SK-MEL-5 (cell line): ENCODE results near the gene CTAGE1. TPM values are rescaled to one million over a fixed set of nuclear protein-coding genes. Genes with fewer than 3 reads are reported as not detected.

Experiments
- DNase-seq: peaks from one replicate; pipeline ENCODE4 v3.0.0-alpha.2; 2016; ENCODE audit warnings: low read depth, low spot score
- in situ Hi-C: cut with HindIII; loops from 2 replicates; pipeline ENCODE4 v1.10.0; 2016; ENCODE audit warnings: low sequenced_read_pairs, high pct_unique_total_duplicates, low pct_unique_long_range_greater_than_20kb
- total RNA-seq: library from RNA; depleted of rRNA; stranded (reverse); fragments of >200 nt; shearing (Covaris generic); gene quantifications from 2 replicates; pipeline ENCODE4 v1.2.3, GENCODE V29; 2014

The CTAGE1 gene
- total RNA-seq, 1 experiment from 2014 or later = not detected

- in situ Hi-C loops = no loop called here
- DNase-seq = no peak
These were observed 28.6 kb upstream of the CTAGE1 start for GRCh38 chr18:22446325-22446724.

- DNase-seq = no peak
- in situ Hi-C loops = no loop called here
These were observed 23.9 kb upstream of the CTAGE1 start for GRCh38 chr18:22441638-22442037.

DNA sequence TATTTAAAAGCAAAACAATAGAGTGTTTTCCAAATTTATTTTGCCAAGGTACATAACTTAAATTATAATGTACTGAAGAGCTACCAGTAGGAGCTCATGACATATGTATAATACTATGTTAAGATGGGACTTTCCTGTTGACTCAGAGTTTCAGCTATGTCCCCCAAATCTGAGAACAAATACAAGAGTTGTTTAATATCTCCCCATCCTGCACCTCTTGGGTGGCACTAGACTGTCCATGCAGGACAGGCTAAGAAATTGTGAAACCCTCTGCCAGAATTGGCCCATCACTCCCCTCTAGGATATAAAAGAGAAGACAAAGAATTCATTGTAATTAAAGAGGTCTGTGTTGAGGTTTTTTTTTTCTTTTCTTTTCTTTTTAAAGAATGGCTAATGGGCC lies 21.7 kb upstream of the CTAGE1 start:
- in situ Hi-C loops = no loop called here
- DNase-seq = no peak

DNA sequence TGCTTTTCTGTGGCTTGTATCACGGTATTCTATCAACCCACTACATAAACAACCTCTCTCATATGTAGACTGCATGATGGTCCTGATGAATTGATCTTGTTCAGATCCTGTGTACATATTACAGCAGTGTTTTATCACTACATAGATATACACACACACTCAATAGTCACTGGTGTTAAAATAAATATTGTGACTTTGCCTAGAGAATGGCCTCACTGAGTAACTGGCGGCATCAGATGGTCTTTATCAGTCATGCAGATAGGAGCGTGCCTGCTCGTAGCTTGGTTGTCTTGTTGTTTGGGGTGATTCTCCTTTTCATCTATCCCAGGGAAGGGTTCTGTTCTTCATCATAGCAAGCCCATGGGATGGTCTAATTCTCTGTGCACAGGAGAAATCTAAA lies 18.4 kb upstream of the CTAGE1 start:
- no peak for DNase-seq
- in situ Hi-C loops = no loop called here

DNA sequence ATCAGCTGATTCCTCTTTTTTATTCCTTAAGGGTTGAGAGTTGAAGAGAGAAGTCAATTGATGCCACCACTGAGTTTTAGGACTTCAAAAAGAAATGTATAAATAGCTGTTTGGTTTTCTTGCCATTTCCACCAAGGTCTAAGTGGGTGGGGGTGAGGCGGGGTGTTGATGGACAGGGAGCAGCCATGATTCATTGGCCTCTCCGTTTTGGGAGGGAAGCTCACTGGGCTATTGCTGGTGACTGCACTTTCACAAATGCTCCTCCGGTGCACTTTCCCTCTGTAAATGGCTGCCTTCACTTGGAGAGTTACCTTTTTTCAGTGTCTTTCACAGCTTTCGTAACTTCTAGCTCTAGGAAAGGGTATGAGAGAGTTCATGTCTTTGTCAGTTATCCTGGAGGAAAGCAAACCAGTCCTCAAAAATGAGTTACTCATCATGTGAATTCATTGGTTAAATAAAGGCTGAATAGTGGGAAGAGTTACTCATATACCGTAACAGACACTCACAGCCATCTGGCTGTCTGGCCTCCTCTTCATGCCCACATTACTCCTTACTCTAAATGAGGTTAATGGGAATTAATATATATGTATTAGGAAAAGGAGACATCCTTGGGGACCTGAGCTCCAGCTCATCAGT lies 17.4 kb upstream of the CTAGE1 start:
- in situ Hi-C loops = no loop called here
- DNase-seq = no peak

GRCh38 chr18:22433956-22434355 lies 16.2 kb upstream of the CTAGE1 start:
- in situ Hi-C loops = no loop called here
- DNase-seq = no peak

DNA sequence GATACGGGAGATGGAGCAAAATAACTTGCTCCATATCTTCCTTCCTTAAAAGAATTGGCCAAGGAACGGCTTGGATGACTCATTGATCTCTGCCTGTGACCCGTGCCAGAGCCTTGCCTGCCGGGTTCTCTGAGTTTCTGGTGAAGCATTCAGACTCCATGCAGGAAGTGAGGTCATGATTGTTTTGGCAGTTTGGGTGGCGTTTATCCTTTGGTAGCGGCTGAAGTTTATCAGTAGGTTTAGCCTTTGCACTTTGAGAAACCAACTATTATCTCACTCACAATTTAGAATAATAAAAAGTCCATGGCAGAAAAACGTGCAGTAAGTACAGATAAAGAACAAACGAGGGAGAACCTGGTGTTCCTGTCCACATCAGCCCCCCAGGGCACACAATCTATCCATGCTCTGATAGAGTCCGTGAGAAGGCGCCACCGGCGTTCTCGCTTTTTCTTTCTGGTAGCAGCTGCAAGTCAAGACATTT lies 15.0 kb upstream of the CTAGE1 start:
- in situ Hi-C loops = no loop called here
- no peak for DNase-seq

- in situ Hi-C loops = no loop called here
These were observed 11.8 kb upstream of the CTAGE1 start for GRCh38 chr18:22429564-22429963.

DNA sequence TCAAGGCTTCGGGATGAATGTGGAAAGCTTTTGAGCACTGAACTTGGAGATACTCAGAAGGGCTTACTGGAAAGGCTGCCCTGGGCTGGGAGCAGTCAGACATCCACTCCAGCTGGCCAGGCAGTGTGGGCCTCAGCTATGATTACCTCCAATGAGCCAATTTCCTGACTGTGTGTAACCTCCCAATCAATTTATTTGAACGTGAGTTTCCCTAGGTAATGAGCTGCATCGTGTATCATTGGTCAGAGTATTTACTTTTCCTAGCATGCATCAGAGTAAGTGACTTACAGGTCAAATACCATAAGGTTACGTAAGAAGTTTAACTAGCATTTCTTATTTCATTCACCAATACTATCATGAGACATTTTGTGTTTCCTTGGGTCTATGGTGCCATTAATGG lies 11.0 kb upstream of the CTAGE1 start:
- DNase-seq = no peak
- in situ Hi-C loops = no loop called here

More at GRCh38 chr18:22429564-22429963, 11.8 kb upstream of the CTAGE1 start:
- no peak for DNase-seq

DNA sequence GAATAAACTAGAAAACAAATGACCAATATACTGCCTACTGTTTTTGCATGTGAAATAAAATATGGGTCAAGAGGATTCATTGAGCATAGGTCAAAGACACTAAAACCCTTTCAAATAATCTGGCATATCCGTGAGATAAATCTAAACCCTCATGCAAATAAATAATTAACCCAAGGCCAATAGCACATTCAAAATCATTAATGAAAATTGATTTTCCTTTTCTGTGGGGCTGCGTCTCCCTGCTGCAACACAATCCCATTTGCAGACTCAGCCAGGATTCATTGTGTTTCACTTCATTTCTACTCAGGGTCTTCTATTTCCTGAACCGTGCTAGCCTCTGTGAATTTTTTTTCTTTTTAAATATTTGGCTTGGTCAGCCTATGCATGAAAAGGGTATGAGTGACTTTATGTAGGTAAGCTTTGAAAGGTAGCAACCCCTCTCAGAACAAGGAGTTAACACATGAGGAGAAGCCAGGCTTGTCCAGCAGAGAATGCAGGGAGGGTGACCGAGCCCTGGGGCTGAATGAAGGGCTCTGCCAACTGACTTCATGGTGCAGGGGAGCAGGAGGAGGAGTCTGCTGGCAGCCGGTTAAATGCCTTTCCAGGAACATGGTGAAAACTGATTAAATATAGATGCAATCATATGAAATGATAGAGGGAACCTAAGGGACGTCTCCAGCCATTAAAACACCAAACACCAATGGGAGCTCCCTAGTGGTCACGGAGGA lies 10.3 kb upstream of the CTAGE1 start:
- in situ Hi-C loops = no loop called here

DNA sequence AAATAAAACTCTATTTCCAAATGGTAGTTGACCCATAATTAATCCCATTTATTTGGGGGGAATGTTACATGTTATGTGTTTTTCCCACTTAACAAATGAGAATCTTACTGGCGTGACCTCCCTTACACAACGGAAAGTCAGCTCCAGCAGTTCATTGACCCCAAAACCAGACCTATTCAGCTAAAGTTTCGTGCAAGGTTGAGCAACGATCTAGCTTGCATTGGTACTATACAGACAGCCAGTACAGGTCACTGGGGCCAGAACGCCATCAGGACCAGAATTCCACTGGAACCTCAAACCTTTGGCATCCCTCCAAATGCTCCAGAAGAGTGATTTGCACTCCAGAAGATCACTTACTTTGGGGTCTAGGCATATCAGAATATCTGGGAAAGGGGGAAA lies 6.8 kb upstream of the CTAGE1 start:
- in situ Hi-C loops = no loop called here
- DNase-seq = no peak

More for the DNA sequence above, 10.3 kb upstream of the CTAGE1 start:
- DNase-seq = no peak

DNA sequence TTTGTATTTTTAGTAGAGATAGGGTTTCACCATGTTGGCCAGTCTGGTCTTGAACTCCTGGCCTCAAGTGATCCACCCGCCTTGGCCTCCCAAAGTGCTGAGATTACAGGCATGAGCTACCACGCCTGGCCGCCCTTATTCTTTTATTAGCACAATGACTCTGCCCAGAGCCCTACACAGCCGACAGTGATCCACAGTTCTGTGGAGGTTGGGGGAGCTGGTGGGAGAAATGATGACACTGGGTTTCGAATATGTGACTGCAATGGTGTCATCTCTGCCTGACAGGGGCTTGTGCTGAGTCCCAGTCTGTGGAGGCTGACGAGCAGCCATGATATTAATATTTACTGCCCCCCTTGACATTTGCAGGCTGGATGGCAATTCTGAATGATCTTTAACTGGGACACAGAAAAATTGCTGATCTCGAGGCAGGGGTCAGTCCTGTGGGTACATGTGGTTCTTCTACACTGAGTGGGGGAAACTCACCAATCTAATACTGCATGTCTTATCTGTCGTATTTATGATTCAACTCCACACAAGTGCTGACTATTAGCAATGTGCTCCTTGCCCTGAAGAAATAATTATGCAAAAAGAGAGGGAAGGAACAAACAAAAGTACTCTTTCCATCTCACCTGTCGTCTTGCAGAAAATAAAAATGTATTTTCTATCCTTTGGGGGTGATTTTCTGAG lies 6.3 kb upstream of the CTAGE1 start:
- DNase-seq = no peak
- in situ Hi-C loops = no loop called here

GRCh38 chr18:22422909-22423548 lies 5.3 kb upstream of the CTAGE1 start:
- no peak for DNase-seq
- in situ Hi-C loops = no loop called here

DNA sequence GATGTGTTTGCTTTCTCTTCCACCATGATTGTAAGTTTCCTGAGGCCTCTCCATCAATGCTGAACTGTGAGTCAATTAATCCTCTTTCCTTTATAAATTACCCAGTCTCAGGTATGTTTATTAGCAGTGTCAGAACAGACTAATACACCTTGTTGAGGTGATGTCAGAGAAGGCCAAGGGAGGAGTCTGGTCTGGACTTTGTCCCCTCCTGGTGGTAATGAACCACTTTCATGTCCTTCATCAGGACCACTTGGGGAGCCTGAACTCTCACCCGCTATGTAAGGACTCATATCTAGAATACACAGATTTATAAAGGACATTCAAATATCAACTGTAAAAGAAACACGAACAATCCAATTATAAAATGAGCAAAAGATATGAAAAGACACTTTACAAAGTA lies 2.9 kb upstream of the CTAGE1 start:
- DNase-seq = no peak
- in situ Hi-C loops = no loop called here

DNA sequence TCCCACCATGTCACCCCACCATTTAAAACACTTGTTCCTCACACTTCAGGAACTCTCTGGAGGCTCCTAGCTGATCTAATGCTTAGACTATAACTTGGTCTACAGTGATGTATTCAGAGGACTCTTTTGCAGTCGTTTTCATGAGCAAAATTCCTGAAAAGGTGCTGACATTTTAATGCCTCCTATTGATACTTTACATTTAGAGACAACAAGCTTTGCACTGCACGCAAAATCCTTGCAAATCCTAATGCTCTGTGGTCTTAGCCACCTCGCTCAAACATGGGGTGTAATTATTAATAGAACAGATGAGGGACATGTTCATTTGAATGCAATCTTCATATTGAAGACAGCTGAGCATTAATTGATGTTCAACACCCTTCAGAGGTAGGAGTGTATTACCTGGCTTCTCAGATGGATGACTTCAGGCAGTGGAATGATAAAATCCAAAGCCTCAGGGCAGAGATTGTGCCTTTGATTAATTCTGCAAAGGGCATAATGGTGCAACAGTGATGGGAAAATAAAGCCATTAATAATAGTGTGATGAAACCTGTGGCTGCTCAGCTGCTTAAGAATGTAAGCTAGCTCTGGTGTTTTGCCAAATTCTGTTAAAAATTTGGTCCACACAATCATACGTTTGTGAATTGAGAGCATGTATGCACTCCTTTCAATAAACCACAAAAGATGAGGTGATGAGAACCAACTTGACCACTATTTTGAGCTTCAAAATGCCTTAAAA lies 5.4 kb downstream of the CTAGE1 start:
- DNase-seq = no peak
- in situ Hi-C loops = no loop called here

- DNase-seq = no peak
- in situ Hi-C loops = no loop called here
These were observed 6.3 kb downstream of the CTAGE1 start for GRCh38 chr18:22411446-22411845.

DNA sequence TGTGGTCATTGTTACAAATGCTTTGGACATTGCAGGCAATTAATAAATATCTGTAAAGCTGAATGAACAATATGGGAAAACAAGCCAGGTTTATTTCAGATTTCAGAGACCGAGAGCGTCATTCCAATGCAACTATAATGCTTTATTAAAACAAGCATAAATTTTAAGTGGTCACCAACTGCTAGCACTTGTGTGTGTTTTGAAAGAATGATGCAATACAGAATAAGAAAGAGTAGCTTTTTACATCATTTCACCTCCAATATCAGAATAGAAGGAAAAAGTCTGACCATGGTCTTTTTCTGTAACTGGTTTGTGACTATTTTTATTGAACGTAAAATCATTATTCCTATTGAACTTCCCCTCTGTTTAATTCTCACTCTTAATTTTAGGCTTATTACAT lies 7.6 kb downstream of the CTAGE1 start:
- in situ Hi-C loops = no loop called here
- no peak for DNase-seq

DNA sequence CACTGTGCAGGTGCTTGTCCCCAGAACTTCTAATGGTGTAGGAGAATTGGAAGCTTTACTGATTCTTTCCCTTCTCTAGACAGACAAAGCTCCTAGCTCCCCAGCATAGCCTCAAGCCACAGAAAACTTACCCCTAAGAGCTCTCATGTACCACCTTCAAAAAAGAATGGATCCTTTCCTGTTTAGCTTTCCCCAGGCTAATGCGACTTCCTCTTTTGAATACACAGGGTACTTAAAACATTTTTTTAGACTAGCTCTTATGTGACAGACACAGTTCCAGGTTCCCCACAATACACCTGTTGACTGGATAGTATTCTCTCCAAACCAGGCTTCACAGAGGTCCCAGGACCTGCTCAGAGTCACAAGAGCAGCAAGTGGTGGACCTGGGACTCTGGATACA lies 8.3 kb downstream of the CTAGE1 start:
- in situ Hi-C loops = no loop called here
- DNase-seq = no peak
